ENCODE results near the gene SLC38A2.

DNA sequence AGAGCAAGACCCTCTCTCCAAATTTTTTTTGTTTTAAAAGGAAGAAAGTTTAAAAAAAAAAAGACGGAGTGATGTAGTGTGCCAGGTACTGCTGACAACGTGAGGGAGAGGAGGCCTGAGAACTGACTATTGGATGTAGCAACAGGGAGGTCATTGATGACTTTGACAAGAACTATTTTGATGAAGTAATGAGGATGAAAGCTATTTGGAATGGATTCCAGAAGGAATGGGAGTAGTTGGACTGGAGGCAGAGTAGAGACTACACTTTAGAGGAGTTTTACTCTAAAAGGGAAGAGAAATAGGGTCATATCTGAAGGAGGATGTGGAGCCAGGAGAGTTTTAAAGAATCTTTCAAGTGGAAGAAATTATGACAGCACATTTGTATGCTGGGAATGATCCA lies 27.8 kb upstream of the SLC38A2 start:
- TF ChIP-seq, protein P1, sequence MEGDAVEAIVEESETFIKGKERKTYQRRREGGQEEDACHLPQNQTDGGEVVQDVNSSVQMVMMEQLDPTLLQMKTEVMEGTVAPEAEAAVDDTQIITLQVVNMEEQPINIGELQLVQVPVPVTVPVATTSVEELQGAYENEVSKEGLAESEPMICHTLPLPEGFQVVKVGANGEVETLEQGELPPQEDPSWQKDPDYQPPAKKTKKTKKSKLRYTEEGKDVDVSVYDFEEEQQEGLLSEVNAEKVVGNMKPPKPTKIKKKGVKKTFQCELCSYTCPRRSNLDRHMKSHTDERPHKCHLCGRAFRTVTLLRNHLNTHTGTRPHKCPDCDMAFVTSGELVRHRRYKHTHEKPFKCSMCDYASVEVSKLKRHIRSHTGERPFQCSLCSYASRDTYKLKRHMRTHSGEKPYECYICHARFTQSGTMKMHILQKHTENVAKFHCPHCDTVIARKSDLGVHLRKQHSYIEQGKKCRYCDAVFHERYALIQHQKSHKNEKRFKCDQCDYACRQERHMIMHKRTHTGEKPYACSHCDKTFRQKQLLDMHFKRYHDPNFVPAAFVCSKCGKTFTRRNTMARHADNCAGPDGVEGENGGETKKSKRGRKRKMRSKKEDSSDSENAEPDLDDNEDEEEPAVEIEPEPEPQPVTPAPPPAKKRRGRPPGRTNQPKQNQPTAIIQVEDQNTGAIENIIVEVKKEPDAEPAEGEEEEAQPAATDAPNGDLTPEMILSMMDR (IDR thresholded peaks at IDR 0.05; ENCODE audit: insufficient read depth, low read length, poor library complexity, severe bottlenecking): no peak
- no peak for TF ChIP-seq EZH2phosphoT487 (conservative IDR thresholded peaks at IDR 0.05; ENCODE audit: low read length)

All from SU-DHL-6 (cell line).